Adrenal gland (tissue), 12 donors: ENCODE data around the gene MRPL50. TPM values are rescaled to one million over a fixed set of nuclear protein-coding genes. Genes with fewer than 3 reads are reported as not detected.

Experiments used
- DNase-seq, 7 donors: peaks; one replicate each; pipeline ENCODE4 v3.0.0-alpha.2; 2019 to 2020
- H3K27ac ChIP-seq, 5 donors: fragments of 200-600 bp; sonication (generic) in 4 of 5; 1 replicate in 3 of 5; 2 replicates in 2 of 5; pipeline versions ENCODE4 v1.5.1 to v1.8.0; 2016 to 2020; ENCODE audit warnings: mild to moderate bottlenecking in 1 of 5
- H3K27me3 ChIP-seq: fragments of 200-600 bp; 2 replicates; pipeline ENCODE4 v1.8.0; 2021
- H3K36me3 ChIP-seq, 2 donors: fragments of 200-600 bp; replicated peaks in 1 of 2; 1 replicate in 1 of 2; 2 replicates in 1 of 2; pipeline versions ENCODE4 v1.5.1 to v1.8.0; 2018 to 2022
- H3K4me1 ChIP-seq, 2 donors: fragments of 200-600 bp; replicated peaks in 1 of 2; 1 replicate in 1 of 2; 2 replicates in 1 of 2; pipeline versions ENCODE4 v1.5.1 to v1.8.0; 2018 to 2021
- H3K4me3 ChIP-seq, 4 donors: fragments of 200-600 bp; sonication (generic) in 3 of 4; one replicate each; pipeline ENCODE4 v1.5.1; 2016 to 2018
- H3K9me3 ChIP-seq, 3 donors: fragments of 200-600 bp; sonication (generic) in 1 of 3; replicated peaks in 1 of 3; 1 replicate in 2 of 3; 2 replicates in 1 of 3; pipeline versions ENCODE4 v1.5.1 to v1.8.0; 2016 to 2021
- CTCF ChIP-seq, 6 experiments: fragments of 450-650 bp in 4 of 6; fragments of 200-600 bp in 2 of 6; sonication (generic) in 1 of 6; IDR thresholded peaks; 1 replicate in 5 of 6; 2 replicates in 1 of 6; pipeline versions ENCODE4 v1.5.1 to v1.8.0; 2016 to 2021; ENCODE audit warnings: antibody characterized with exemption in 6 of 6, mild to moderate bottlenecking in 2 of 6, moderate library complexity in 1 of 6
- POLR2A ChIP-seq, 2 donors: fragments of 450-650 bp; IDR thresholded peaks; one replicate each; pipeline ENCODE4 v1.6.1; 2017; ENCODE audit warnings: antibody characterized with exemption in 2 of 2, mild to moderate bottlenecking in 2 of 2, moderate library complexity in 1 of 2
- WGBS, 4 donors: extraction: QIAGEN DNeasy Blood & Tissue Kit in 2 of 4; methylation state at CpG; one replicate each; pipeline versions ENCODE4 v1.1.5 to v1.1.7; 2013 to 2017; 5-methylcytosine and 5-hydroxymethylcytosine counted together
- intact Hi-C, 2 donors: fragments of 100-400 bp; cut with DNase I; formaldehyde crosslinking; loops; one replicate each; pipeline versions ENCODE4 v1.14.1 to v1.15.0; 2022 to 2023
- polyA plus RNA-seq, 3 donors: library from polyadenylated mRNA; stranded (reverse); fragments of 200-250 nt in 2 of 3; fragments of 350-450 nt in 1 of 3; fragmentation: Illumina TruSeq in 1 of 3; extraction: RNeasy Lipid Tissue Mini Kit (QIAGEN cat#74804) in 1 of 3; gene quantifications; one replicate each; pipeline ENCODE4 v1.2.3, GENCODE V29; 2013 to 2014
- total RNA-seq, 9 donors: library from RNA; depleted of rRNA in 4 of 9; stranded (reverse); fragments of >200 nt in 4 of 9; fragments of 120-200 nt in 1 of 9; fragmentation: NEBNext Ultra II Directional in 1 of 9; extraction: Animal tissue kit (Norgen Biotek cat#: 25700) in 1 of 9; gene quantifications; one replicate each; pipeline versions ENCODE4 v1.1.0 to v1.2.4, GENCODE V29; 2013 to 2023
- donor health status: healthy with polysubstance abuse.
- donor health status: Bipolar disorder and iron deficiency.
- donor health status: DM: yes; HTN: yes; CAD: no.
- donor health status: DM: no; HTN: no; CAD: no.
- donor health status: DM: no; HTN: no; CAD: no.
- donor health status: DM: yes; HTN: yes; CAD: no.

The MRPL50 gene
- total and polyA plus RNA-seq, 12 donors: 8.4 to 48.5 (median 15.9) TPM

GRCh38 chr9:101437806-101438232 lies 39.4 kb upstream of the MRPL50 start:
- H3K27ac ChIP-seq: peak overlapping the region; percentile 20 to 75 (median 60)
- no peaks in the 10 kb centered on the region for H3K27me3 ChIP-seq
- intact Hi-C loops: no loop called here
- WGBS, 4 donors: 38 to 65% (median 53%) methylated on average over 2 of the region's 2 CpGs
- DNase-seq: peak; percentile 85 to 96 (median 93)
- H3K4me3 ChIP-seq: no peak overlapping the region
- H3K4me1 ChIP-seq: peaks cover 0 to 16% of the 10 kb centered on the region in 2 donors
- no peaks in the 10 kb centered on the region for H3K36me3 ChIP-seq
- no peaks in the 10 kb centered on the region for H3K9me3 ChIP-seq
- TF ChIP-seq CTCF (IDR thresholded peaks at IDR 0.05): peak in 1 of 6 experiments; percentile 4
- TF ChIP-seq POLR2A (IDR thresholded peaks at IDR 0.05): peak in 1 of 2 donors; percentile 84

GRCh38 chr9:101435601-101436079 lies 37.2 kb upstream of the MRPL50 start, which contains the start of gene ALDOB:
Gene ALDOB (minus strand): TSS chr9:101435774. CDS start chr9:101430887, 4,887 bp downstream.
- H3K36me3 ChIP-seq: no peaks in the 10 kb centered on the region
- H3K27me3 ChIP-seq: no peaks in the 10 kb centered on the region
- H3K4me3 ChIP-seq: no peak within 1 kb of the TSS
- H3K9me3 ChIP-seq: no peaks in the 10 kb centered on the region
- 69 to 82% (median 74%) methylated on average over 2 of the region's 2 CpGs for WGBS, 4 donors
- H3K27ac ChIP-seq: no peak within 1 kb of the TSS
- intact Hi-C loops: no loop called here
- TF ChIP-seq CTCF (IDR thresholded peaks at IDR 0.05): no peak
- TF ChIP-seq POLR2A (IDR thresholded peaks at IDR 0.05): no peak
- DNase-seq: no peak
- H3K4me1 ChIP-seq: peaks cover 0 to 23% of the 10 kb centered on the region in 2 donors

DNA sequence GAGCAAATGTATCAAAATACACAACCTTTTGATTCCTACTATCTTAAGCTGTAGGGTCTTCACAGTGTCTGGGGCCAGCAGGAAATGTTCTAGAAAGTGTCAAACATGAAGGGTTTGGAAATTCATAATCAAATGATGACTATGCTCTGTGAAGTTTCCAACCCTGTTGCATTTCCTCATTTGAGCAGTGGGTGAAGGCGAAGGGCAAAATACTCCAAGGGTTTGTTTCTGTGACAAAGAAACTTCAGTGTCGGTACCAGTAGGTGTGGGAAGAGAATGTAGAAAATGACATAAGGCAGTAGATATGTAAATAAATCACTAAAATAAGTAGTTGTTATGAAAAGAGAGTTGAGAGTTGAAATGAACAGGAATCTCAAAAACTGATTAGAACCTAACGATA lies 36.6 kb upstream of the MRPL50 start:
- DNase-seq: no peak
- intact Hi-C loops: no loop called here
- Histone ChIP-seq H3K4me3 (no peak overlapping the region), H3K27ac (no peak overlapping the region), H3K27me3 (no peaks in the 10 kb centered on the region), H3K36me3 (no peaks in the 10 kb centered on the region), H3K4me1 (peaks cover 0 to 23% of the 10 kb centered on the region in 2 donors), H3K9me3 (no peaks in the 10 kb centered on the region)
- TF ChIP-seq CTCF (IDR thresholded peaks at IDR 0.05) (no peak), POLR2A (IDR thresholded peaks at IDR 0.05) (no peak)
- WGBS, 4 donors: 71 to 83% (median 80%) methylated on average over 3 of the region's 3 CpGs

DNA sequence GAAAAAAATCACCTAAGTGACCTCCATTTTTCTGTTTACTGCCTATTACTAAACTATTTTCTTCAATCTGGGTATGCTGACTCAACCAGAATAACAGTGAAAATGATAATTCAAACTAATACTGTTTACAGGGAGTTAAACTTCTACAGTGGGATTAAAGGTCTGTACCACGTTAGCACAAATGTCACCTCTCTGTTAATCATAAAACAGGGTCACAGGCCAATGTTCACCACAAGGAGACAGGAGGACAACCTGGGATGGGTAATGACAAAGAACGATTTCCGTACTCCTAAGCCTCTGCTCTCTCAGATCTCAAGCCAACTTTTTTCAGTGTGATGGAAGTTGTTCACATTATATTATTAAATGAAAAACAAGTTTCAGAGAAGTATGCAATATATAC lies 34.8 kb upstream of the MRPL50 start:
- intact Hi-C loops: no loop called here
- Histone ChIP-seq H3K27me3 (no peaks in the 10 kb centered on the region), H3K27ac (peak overlapping the region in 1 of 5 donors; percentile 13), H3K9me3 (no peaks in the 10 kb centered on the region), H3K4me1 (peaks cover 0 to 19% of the 10 kb centered on the region in 2 donors), H3K36me3 (no peaks in the 10 kb centered on the region), H3K4me3 (no peak overlapping the region)
- WGBS, 4 donors: 37 to 62% (median 43%) methylated on average over 3 of the region's 3 CpGs
- DNase-seq: no peak
- TF ChIP-seq POLR2A (IDR thresholded peaks at IDR 0.05) (no peak), CTCF (IDR thresholded peaks at IDR 0.05) (no peak)
